GM21390 (cell line): ENCODE measurements around the gene ESCO1.
A peak's percentile ranks its signal among the peaks of the same experiment; 100 is the strongest.

Experiments used
- ATAC-seq: cut with Tn5 transposase; IDR thresholded peaks from one replicate; pipeline ENCODE4 v1.9.1; 2021; ENCODE audit not compliant: unreplicated experiment

ESCO1 gene

DNA sequence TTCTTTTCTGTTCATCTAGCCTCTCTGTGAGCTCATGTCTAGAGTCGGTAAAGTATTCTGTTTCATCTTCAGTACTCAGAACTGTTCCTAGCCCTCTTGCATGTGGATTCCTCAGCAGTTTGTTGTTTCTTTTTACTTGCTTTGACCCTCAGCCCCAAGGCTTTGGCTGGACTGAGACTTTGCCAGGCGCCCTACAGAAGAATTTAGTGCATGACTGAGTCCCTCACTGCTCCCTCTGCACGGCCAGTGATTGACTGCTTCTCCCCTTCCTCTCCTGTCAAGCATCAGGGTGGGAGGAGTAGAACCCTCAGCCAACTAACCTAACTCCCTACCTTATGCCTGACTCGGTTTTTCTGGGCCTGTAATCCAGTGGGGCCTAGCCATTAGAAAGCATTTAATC is 109.8 kb downstream of the ESCO1 start:
- no peak for ATAC-seq

DNA sequence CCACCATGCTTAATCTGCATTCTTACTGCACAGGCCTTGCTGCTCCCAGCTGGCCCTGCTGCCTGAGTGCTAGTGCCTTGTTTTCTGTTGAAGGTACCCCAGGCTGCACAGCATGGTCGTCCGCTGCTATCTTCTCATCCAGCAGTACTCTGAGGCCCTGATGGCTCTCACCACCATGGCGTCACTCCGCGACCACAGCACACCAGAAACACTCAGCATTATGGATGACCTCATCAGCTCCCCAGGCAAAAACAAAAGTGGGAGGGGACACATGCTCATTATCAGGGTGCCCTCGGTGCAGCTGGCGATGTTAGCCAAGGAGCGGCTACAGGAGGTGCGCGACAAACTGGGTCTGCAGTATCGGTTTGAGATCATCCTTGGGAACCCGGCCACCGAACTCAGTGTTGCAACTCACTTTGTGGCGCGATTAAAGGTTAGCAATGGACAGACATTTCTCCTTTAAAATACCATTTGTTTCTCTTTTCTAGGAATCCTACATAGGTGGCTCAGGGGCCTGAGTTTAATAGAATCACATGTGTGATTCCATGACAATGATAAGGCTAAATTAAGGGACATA is 110.5 kb downstream of the ESCO1 start:
- no peak for ATAC-seq

- ATAC-seq, result peak; percentile 58
Observed at GRCh38 chr18:21489119-21489750, 111.3 kb downstream of the ESCO1 start.

GRCh38 chr18:21486905-21487437 is 113.5 kb downstream of the ESCO1 start:
- ATAC-seq, result no peak

DNA sequence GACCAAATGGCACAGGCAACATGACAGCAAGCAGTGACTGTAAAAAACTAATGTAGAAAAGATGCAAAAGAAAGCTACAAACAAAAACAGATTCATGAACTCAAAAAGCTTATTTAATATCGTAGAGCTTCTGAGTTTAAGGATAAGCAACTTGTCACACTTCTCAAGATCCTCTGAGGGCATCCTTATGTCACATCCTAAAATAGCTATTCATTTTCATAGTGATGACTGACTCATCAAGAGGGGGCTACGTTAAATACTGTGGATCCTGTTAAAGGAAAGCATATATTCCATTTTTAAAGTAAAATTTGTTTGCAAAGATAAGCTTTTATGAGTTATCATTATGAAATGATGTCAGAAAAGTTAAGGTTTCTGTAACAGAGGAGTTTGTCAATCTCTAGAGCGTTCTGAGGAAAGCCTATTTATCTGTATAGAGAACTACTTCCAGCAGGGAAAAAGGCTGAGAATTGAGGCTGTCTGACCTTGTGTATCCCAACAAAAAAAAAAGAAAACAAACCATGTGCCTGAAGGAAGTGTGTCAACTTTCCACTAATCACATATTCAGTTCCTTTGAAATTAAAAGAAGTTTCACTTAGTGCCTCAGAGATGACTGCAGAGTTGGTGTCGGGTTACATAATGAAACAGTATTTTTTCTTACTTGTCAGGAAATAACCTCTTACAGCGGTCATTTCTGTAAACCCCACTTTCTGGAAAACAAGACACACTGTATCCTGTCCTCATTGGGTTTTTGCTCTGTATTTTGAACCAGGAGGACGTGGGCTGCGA is 115.5 kb downstream of the ESCO1 start:
- no peak for ATAC-seq

DNA sequence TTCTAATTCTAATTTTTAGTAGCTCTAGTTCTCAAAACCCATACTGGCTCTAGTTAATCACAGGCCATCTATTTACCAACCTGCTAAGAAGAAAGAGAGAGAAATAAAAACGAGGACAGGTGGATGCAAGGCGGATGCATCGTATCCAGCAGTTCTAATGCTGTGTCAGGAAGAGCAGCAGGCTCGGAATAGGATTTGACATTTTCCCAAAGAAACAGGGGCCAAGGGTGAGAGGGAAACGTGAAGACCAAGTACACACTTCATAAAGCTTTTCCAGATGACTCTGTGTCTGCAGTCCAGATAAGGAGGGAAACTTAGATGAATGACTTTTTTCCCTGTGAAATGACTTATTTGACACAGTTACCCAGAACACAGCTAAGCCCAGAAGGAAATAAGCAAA is 117.5 kb downstream of the ESCO1 start:
- ATAC-seq, result no peak

DNA sequence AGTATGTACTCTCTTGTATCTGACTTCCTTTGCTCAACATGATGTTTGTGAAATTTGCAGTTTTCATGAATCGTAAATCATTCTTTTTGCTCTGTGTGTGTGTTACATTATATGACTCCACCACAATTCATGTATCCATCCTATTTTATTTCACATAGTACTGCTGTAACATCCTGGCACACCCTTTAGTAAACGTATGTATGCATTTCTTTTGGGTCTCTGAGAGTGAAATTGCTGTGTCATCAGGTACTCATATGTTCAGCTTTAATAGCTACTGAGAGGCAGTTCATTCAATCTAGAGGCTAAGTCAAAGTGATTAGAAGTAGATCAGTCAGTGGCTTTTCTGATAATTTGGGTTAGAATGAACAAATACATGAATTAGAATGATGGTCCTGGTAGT is 118.8 kb downstream of the ESCO1 start:
- no peak for ATAC-seq

DNA sequence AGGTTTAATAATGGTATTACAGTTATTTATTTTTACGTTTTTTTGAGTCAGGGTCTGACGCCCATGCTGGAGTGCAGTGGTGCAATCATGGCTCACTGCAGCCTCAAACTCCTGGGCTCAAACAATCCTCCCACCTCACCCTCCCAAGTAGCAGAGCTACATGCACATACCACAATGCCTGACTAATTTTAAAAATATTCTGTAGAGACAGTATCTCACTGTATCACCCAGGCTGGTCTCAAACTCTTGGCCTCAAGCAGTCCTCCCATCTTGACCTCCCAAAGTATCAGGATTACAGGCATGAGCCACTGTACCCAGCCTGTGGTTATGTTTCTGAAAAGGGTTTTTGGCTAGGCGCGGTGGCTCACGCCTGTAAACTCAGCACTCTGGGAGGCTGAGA is 120.8 kb downstream of the ESCO1 start:
- ATAC-seq, result no peak
